ENCODE measurements around the gene CLNK.

- TF ChIP-seq EZH2 (IDR thresholded peaks at IDR 0.05; ENCODE audit: borderline replicate concordance) (no peak), CTCF (IDR thresholded peaks at IDR 0.05; ENCODE audit: poor library complexity) (no peak)
Observed at GRCh38 chr4:10470505-10470904, 214.1 kb downstream of the CLNK start.
